Endothelial cell of umbilical vein (primary cell): ENCODE results near the gene SLC10A1.

Experiments
- POLR2A ChIP-seq: IDR thresholded peaks from 2 replicates; pipeline ENCODE4 v1.6.1; 2012; ENCODE audit warnings: low read depth, mild to moderate bottlenecking, control low read depth, low read length
- POLR2AphosphoS5 ChIP-seq: IDR thresholded peaks from 2 replicates; pipeline ENCODE4 v1.6.1; 2012; ENCODE audit warnings: low read depth, mild to moderate bottlenecking, control low read depth, low read length, moderate library complexity; ENCODE audit not compliant: insufficient read depth
- TF ChIP-seq, protein P1 (sequence below): IDR thresholded peaks from 2 replicates; pipeline ENCODE4 v1.6.1; 2011; ENCODE audit not compliant: insufficient read depth, insufficient read length

DNA sequence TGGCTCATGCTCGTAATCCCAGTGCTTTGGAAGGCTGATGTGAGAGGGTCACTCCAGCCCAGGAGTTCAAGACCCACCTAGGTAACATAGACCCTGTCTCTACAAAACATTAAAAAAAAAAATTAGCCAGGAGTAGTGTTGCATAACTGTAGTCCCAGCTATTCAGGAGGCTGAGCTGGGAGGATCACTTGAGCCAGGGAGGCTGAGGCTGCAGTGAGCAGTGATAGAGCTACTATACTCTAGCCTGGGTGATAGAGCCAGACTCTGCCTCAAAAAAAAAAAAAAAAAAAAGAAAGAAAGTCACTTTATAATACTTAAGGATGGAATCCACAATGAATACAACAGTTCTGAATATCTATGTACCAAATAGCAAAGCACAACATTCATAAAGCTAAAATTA lies 10.2 kb upstream of the SLC10A1 start:
- TF ChIP-seq, protein P1, sequence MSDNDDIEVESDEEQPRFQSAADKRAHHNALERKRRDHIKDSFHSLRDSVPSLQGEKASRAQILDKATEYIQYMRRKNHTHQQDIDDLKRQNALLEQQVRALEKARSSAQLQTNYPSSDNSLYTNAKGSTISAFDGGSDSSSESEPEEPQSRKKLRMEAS: no peak
- no peak for TF ChIP-seq POLR2A
- no peak for TF ChIP-seq POLR2AphosphoS5
